Endothelial cell of umbilical vein (primary cell): ENCODE data around the gene PCDHB10. TPM values are rescaled to one million over a fixed set of nuclear protein-coding genes. Genes with fewer than 3 reads are reported as not detected.
"Not testable (repeated sequence)": the region's sequence is repeated elsewhere in the genome, so short reads cannot be mapped to it uniquely, and the experiment has no call there.

Experiments used
- BruUV-seq: library from RNA; stranded (reverse); fragments of 400-500 nt; replicated peaks from 2 replicates; lab custom pipeline; 2021; lab: Mats Ljungman, UMichigan
- CTCF ChIA-PET: fragments of 300-600, 350-600 bp; sonication (Branson Sonifier 250); formaldehyde crosslinking; loops from one replicate; lab custom pipeline; 2021; ENCODE audit warnings: antibody characterized with exemption, inconsistent platforms; lab: Charles Lee
- POLR2A ChIA-PET: fragments of 300-600, 350-600 bp; sonication (Branson Sonifier 250); formaldehyde crosslinking; loops from one replicate; lab custom pipeline; 2021; ENCODE audit warnings: antibody characterized with exemption, inconsistent platforms; lab: Charles Lee
- DNase-seq: peaks from one replicate; pipeline ENCODE4 v3.0.0-alpha.2; 2011; ENCODE audit warnings: low read depth, low spot score
- FAIRE-seq: peaks from 2 replicates; lab custom pipeline; 2011; peaks lifted over from hg19 to GRCh38; lab: Jason Lieb, UNC
- H2AFZ ChIP-seq: 2 replicates; pipeline ENCODE4 v1.6.0; 2012; ENCODE audit warnings: low read depth, low read length, control low read depth, inconsistent platforms
- H3K27ac ChIP-seq: 2 replicates; pipeline ENCODE4 v1.5.1; 2011; ENCODE audit warnings: low read depth, mild to moderate bottlenecking, control low read depth, low read length, moderate library complexity; ENCODE audit not compliant: insufficient read depth
- H3K27me3 ChIP-seq, 2 experiments: 2 replicates each; pipeline versions ENCODE4 v1.6.0 to v1.6.1; 2011; ENCODE audit warnings: low read length in 2 of 2, mixed read lengths in 1 of 2; ENCODE audit not compliant: control insufficient read depth in 2 of 2, insufficient read depth in 2 of 2
- H3K36me3 ChIP-seq, 2 experiments: 2 replicates in 1 of 2; 3 replicates in 1 of 2; pipeline ENCODE4 v1.5.1; 2011; ENCODE audit warnings: low read length in 2 of 2, mild to moderate bottlenecking in 1 of 2, moderate library complexity in 1 of 2; ENCODE audit not compliant: control insufficient read depth in 2 of 2, insufficient read depth in 2 of 2; ENCODE audit errors: extremely low read depth in 1 of 2
- H3K4me1 ChIP-seq: 3 replicates; pipeline ENCODE4 v1.5.1; 2011; ENCODE audit warnings: mild to moderate bottlenecking, low read length; ENCODE audit not compliant: control insufficient read depth, insufficient read depth; ENCODE audit errors: extremely low read depth
- H3K4me2 ChIP-seq: 2 replicates; pipeline ENCODE4 v1.6.1; 2011; ENCODE audit warnings: low read length, control low read depth, mixed read lengths; ENCODE audit not compliant: insufficient read depth
- H3K4me3 ChIP-seq, 3 experiments: fragments of 200-600 bp in 1 of 3; sonication (generic), shearing (Covaris generic) in 1 of 3; replicated peaks in 1 of 3; 2 replicates each; pipeline ENCODE4 v1.5.1; 2011 to 2016; ENCODE audit warnings: control low read depth in 3 of 3, low read length in 3 of 3, mild to moderate bottlenecking in 2 of 3, inconsistent platforms in 1 of 3, low read depth in 1 of 3, moderate library complexity in 1 of 3; ENCODE audit not compliant: insufficient read depth in 1 of 3
- H3K79me2 ChIP-seq: 2 replicates; pipeline ENCODE4 v1.6.0; 2012; ENCODE audit warnings: low read length, inconsistent platforms; ENCODE audit not compliant: control insufficient read depth, insufficient read depth
- H3K9ac ChIP-seq: replicated peaks from 2 replicates; pipeline ENCODE3; 2011; ENCODE audit warnings: low read length, control low read depth; ENCODE audit not compliant: insufficient read depth; ENCODE audit errors: extremely low read depth
- H3K9me1 ChIP-seq: replicated peaks from 3 replicates; pipeline ENCODE4 v1.6.0; 2011; ENCODE audit warnings: mild to moderate bottlenecking, low read length; ENCODE audit not compliant: control insufficient read depth, insufficient read depth; ENCODE audit errors: extremely low read depth
- H3K9me3 ChIP-seq: replicated peaks from 2 replicates; pipeline ENCODE4 v1.5.1; 2012; ENCODE audit warnings: low read length, inconsistent platforms; ENCODE audit not compliant: control insufficient read depth, insufficient read depth
- H4K20me1 ChIP-seq: replicated peaks from 2 replicates; pipeline ENCODE3; 2011; ENCODE audit warnings: mild to moderate bottlenecking, low read length; ENCODE audit not compliant: control insufficient read depth, insufficient read depth; ENCODE audit errors: extremely low read depth
- EZH2 ChIP-seq: IDR thresholded peaks from 2 replicates; pipeline ENCODE4 v1.6.1; 2012; ENCODE audit warnings: borderline replicate concordance, low read depth, mild to moderate bottlenecking, moderate library complexity, low read length, inconsistent platforms; ENCODE audit not compliant: severe bottlenecking
- MYC ChIP-seq: IDR thresholded peaks from one replicate; pipeline ENCODE4 v1.6.1; 2011; ENCODE audit warnings: mild to moderate bottlenecking, low read depth, low read length
- POLR2AphosphoS5 ChIP-seq: IDR thresholded peaks from 2 replicates; pipeline ENCODE4 v1.6.1; 2012; ENCODE audit warnings: low read depth, mild to moderate bottlenecking, control low read depth, low read length, moderate library complexity; ENCODE audit not compliant: insufficient read depth
- dilution Hi-C: fragments of 300-500 bp; cut with MboI; formaldehyde crosslinking; loops from one replicate; pipeline ENCODE4 v1.15.0; 2019; ENCODE audit warnings: low sequenced_read_pairs; ENCODE audit not compliant: extremely low pct_ligation_motif_present
- intact Hi-C: fragments of 100-400 bp; cut with micrococcal nuclease; formaldehyde crosslinking; loops from one replicate; pipeline ENCODE4 v1.10.0; 2022
- polyA plus RNA-seq, 4 experiments: library from polyadenylated mRNA; depleted of rRNA in 3 of 4; stranded (reverse) in 3 of 4; unstranded in 1 of 4; fragments of >200 nt; gene quantifications; 2 replicates each; pipeline versions ENCODE4 v1.2.1 to v1.2.3, GENCODE V29; 2011 to 2012; ENCODE audit warnings: missing spikeins in 1 of 4
- total RNA-seq: library from RNA; stranded (reverse); gene quantifications from 2 replicates; pipeline ENCODE4 v1.2.3, GENCODE V29; 2021
- TF ChIP-seq, protein P1 (sequence below), 2 donors: IDR thresholded peaks; 1 replicate in 1 of 2; 2 replicates in 1 of 2; pipeline ENCODE4 v1.5.1; 2011; ENCODE audit warnings: low read length in 2 of 2, mild to moderate bottlenecking in 2 of 2, moderate library complexity in 2 of 2, control low read depth in 1 of 2, inconsistent platforms in 1 of 2, low read depth in 1 of 2; ENCODE audit not compliant: insufficient read depth in 1 of 2; ENCODE audit errors: extremely low read depth in 1 of 2

PCDHB10 gene
- total and polyA plus RNA-seq, 2 donors (not counting 3 experiments of a cell fraction or from before 2014, with no cell fraction given), result 0.51 to 0.62 TPM

GRCh38 chr5:141150993-141151325, 41.2 kb upstream of the PCDHB10 start:
- CTCF ChIA-PET, result no interaction called here

GRCh38 chr5:141151632-141152031, 40.5 kb upstream of the PCDHB10 start:
- CTCF ChIA-PET, H3K4me2 ChIP-seq, POLR2A ChIA-PET, BruUV-seq, H3K9me3 ChIP-seq, DNase-seq, H3K4me1 ChIP-seq, H3K9me1 ChIP-seq, H3K79me2 ChIP-seq, dilution Hi-C loops, H3K9ac ChIP-seq, H2AFZ ChIP-seq, H3K4me3 ChIP-seq, H3K27ac ChIP-seq, H3K36me3 ChIP-seq, FAIRE-seq, H4K20me1 ChIP-seq, intact Hi-C loops, H3K27me3 ChIP-seq: not testable (repeated sequence)

More at GRCh38 chr5:141150993-141151325, 41.2 kb upstream of the PCDHB10 start:
- no peak overlapping the region for H3K4me3 ChIP-seq
- TF ChIP-seq POLR2AphosphoS5 (no peak), EZH2 (no peak), MYC (no peak)
- TF ChIP-seq, protein P1, sequence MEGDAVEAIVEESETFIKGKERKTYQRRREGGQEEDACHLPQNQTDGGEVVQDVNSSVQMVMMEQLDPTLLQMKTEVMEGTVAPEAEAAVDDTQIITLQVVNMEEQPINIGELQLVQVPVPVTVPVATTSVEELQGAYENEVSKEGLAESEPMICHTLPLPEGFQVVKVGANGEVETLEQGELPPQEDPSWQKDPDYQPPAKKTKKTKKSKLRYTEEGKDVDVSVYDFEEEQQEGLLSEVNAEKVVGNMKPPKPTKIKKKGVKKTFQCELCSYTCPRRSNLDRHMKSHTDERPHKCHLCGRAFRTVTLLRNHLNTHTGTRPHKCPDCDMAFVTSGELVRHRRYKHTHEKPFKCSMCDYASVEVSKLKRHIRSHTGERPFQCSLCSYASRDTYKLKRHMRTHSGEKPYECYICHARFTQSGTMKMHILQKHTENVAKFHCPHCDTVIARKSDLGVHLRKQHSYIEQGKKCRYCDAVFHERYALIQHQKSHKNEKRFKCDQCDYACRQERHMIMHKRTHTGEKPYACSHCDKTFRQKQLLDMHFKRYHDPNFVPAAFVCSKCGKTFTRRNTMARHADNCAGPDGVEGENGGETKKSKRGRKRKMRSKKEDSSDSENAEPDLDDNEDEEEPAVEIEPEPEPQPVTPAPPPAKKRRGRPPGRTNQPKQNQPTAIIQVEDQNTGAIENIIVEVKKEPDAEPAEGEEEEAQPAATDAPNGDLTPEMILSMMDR (IDR thresholded peaks at IDR 0.05; ENCODE audit: extremely low read depth in 1 of 2, insufficient read depth in 1 of 2, low read depth in 1 of 2, low read length in 2 of 2), result no peak
- no peaks in the 10 kb centered on the region for H3K79me2 ChIP-seq
- no peaks in the 10 kb centered on the region for H3K9me1 ChIP-seq
- dilution Hi-C loops (no loop called here), intact Hi-C loops (no loop called here)
- H3K4me1 ChIP-seq, result no peaks in the 10 kb centered on the region
- BruUV-seq, result no TSS peak
- no peak overlapping the region for H3K9ac ChIP-seq
- H3K27ac ChIP-seq, result no peak overlapping the region
- POLR2A ChIA-PET, result no interaction called here
- DNase-seq, result no peak
- H4K20me1 ChIP-seq, result no peaks in the 10 kb centered on the region
- no peaks in the 10 kb centered on the region for H3K36me3 ChIP-seq
- no peak overlapping the region for H3K4me2 ChIP-seq
- H2AFZ ChIP-seq, result no peak overlapping the region
- FAIRE-seq, result no peak
- no peaks in the 10 kb centered on the region for H3K9me3 ChIP-seq
- no peaks in the 10 kb centered on the region for H3K27me3 ChIP-seq

DNA sequence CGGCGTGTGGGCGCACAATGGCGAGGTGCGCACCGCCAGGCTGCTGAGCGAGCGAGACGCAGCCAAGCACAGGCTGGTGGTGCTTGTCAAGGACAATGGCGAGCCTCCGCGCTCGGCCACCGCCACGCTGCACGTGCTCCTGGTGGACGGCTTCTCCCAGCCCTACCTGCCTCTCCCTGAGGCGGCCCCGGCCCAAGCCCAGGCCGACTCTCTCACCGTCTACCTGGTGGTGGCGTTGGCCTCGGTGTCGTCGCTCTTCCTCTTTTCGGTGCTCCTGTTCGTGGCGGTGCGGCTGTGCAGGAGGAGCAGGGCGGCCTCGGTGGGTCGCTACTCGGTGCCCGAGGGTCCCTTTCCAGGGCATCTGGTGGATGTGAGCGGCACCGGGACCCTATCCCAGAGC, 40.1 kb upstream of the PCDHB10 start:
- DNase-seq, H3K79me2 ChIP-seq, BruUV-seq, CTCF ChIA-PET, H3K9ac ChIP-seq, H3K4me2 ChIP-seq, FAIRE-seq, H3K36me3 ChIP-seq, H3K4me3 ChIP-seq, H3K27me3 ChIP-seq, H2AFZ ChIP-seq, H3K9me3 ChIP-seq, H4K20me1 ChIP-seq, POLR2A ChIA-PET, H3K4me1 ChIP-seq, H3K27ac ChIP-seq, H3K9me1 ChIP-seq, intact Hi-C loops, dilution Hi-C loops: not testable (repeated sequence)
